ENCODE data around the gene TMED9. TPM values are rescaled to one million over a fixed set of nuclear protein-coding genes. Genes with fewer than 3 reads are reported as not detected.

TMED9 gene
- total and polyA plus RNA-seq, 3 donors from 2014 or later, result 122 to 140 (median 128) TPM

DNA sequence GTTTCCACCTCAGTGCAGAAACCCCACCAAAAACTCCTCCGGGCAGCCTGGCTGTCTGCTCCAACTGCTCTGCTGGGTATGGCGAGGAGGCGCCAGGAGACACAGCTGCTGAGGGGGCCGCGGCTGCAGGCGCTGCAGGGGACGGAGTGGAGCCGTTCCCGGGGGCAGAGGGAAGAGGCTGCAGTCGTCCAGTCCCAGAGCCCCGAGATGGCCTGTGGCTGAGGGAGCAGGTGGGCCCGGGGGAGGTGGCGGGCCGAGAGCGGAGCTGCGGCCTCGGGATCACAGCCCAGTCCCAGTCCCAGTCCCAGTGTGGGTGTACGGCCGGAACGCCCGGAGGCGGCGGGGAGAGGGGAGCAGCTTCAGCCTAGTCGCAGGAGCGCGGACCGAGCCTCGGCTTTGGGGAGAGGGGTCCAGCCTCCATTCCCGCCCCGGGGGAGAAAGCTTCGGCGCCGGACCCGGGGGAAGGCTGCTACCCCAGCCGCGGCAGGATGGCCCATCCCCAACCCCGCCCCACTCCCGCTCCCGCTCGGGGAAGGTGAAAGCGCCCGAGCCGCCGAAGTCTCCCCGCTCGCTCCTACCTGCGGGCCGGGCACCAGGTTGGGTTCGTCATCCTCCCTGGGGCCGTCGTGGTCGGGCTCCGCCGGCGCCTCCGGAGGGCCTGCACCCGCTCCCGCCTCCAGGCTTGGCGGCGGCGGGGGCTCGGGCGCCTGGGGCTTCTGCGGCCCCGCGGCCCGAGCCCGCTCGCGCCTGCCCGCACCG, 38.2 kb upstream of the TMED9 start:
- H3K4me3 ChIP-seq, result peak overlapping the region; percentile 82 to 92
- no peaks in the 10 kb centered on the region for H3K9me3 ChIP-seq
- no peaks in the 10 kb centered on the region for H3K36me3 ChIP-seq (ENCODE audit: low read depth, missing control alignments)
- WGBS, 2 donors, result 1 to 2% methylated on average over 10 to 36 of the region's 72 CpGs
- intact Hi-C loops (cut with DNase I; ENCODE audit: low total_unique reads), result no loop called here
- H3K27ac ChIP-seq, result peak overlapping the region; percentile 71 to 89
- no peaks in the 10 kb centered on the region for H3K27me3 ChIP-seq
- no peak for DNase-seq
- no peak for TF ChIP-seq POLR2A (IDR thresholded peaks at IDR 0.05)
- TF ChIP-seq, protein P1, sequence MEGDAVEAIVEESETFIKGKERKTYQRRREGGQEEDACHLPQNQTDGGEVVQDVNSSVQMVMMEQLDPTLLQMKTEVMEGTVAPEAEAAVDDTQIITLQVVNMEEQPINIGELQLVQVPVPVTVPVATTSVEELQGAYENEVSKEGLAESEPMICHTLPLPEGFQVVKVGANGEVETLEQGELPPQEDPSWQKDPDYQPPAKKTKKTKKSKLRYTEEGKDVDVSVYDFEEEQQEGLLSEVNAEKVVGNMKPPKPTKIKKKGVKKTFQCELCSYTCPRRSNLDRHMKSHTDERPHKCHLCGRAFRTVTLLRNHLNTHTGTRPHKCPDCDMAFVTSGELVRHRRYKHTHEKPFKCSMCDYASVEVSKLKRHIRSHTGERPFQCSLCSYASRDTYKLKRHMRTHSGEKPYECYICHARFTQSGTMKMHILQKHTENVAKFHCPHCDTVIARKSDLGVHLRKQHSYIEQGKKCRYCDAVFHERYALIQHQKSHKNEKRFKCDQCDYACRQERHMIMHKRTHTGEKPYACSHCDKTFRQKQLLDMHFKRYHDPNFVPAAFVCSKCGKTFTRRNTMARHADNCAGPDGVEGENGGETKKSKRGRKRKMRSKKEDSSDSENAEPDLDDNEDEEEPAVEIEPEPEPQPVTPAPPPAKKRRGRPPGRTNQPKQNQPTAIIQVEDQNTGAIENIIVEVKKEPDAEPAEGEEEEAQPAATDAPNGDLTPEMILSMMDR (IDR thresholded peaks at IDR 0.05), result no peak
- H3K4me1 ChIP-seq, result peaks cover 16% of the 10 kb centered on the region

DNA sequence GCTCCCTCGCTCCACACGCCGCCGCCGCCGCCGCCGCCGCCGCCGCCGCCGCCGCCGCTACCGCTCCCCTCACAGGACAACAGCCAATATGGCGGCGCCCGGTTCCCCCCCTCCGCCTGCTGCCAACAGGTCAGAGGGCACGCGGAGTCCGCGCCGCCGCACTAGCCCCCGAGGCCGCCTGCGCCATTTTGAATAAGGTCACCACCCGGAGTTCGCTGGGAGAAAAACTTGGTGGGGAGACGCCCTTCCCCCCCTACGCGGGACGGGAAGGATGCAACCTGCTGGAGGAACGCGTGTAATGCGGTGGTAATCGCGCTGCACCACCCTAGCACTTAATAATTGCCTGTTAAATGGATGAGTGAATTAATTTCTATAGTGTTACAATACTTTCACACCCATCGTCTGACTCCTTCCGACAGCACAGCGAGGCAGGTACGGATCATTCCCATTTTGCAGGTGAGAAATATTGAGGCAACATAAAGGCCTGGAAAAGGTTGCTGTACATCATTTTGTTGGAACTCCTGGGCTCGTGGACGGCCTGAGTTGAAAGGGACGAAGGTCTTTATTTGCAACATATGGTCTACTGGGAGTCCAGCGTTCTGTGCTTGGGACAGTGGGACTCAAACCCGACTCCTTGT, 37.4 kb upstream of the TMED9 start, which contains the start of gene FAM193B:
Gene FAM193B (minus strand): TSS at position 90 of the 638 bp plus-strand sequence. CDS start 105 bp downstream, outside the sequence.
- H3K9me3 ChIP-seq, result no peaks in the 10 kb centered on the region
- peaks cover 16% of the 10 kb centered on the region for H3K4me1 ChIP-seq
- peak within 1 kb of the TSS; percentile 82 to 92 for H3K4me3 ChIP-seq
- WGBS, 2 donors, result 6 to 22% methylated on average over 18 to 49 of the region's 49 CpGs
- peak within 1 kb of the TSS; percentile 71 to 89 for H3K27ac ChIP-seq
- intact Hi-C loops (cut with DNase I; ENCODE audit: low total_unique reads), result no loop called here
- DNase-seq, result peak; percentile 95
- H3K27me3 ChIP-seq, result no peaks in the 10 kb centered on the region
- TF ChIP-seq, protein P1 (IDR thresholded peaks at IDR 0.05), result no peak
- TF ChIP-seq POLR2A (IDR thresholded peaks at IDR 0.05), result no peak
- H3K36me3 ChIP-seq (ENCODE audit: low read depth, missing control alignments), result no peaks in the 10 kb centered on the region

DNA sequence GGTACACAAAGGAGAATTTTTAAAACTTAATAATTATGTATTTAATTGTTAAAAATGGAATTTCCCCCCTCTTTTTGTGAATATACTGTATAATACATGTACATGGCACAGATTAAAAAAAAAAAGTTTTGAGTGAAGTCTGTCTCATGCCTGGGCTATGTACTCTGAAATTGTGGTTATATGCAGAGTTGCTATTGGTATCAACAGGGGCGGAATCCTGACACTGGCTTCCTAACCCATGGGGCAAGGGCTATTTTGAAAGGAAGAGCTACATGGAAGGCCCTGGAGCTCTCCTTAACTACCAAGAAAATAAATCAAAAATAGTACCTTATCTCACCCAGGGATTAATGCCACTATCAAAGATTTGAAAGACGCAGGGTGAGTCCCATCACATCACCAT, 36.8 kb upstream of the TMED9 start:
- H3K27ac ChIP-seq, result no peak overlapping the region
- H3K4me3 ChIP-seq, result peak overlapping the region in 1 of 2 donors; percentile 59
- no peaks in the 10 kb centered on the region for H3K9me3 ChIP-seq
- 70 to 76% methylated on average over 2 of the region's 2 CpGs for WGBS, 2 donors
- DNase-seq, result no peak
- intact Hi-C loops (cut with DNase I; ENCODE audit: low total_unique reads), result no loop called here
- TF ChIP-seq, protein P1 (IDR thresholded peaks at IDR 0.05), result no peak
- TF ChIP-seq POLR2A (IDR thresholded peaks at IDR 0.05), result no peak
- H3K27me3 ChIP-seq, result no peaks in the 10 kb centered on the region
- H3K36me3 ChIP-seq (ENCODE audit: low read depth, missing control alignments), result no peaks in the 10 kb centered on the region
- H3K4me1 ChIP-seq, result peaks cover 16% of the 10 kb centered on the region

DNA sequence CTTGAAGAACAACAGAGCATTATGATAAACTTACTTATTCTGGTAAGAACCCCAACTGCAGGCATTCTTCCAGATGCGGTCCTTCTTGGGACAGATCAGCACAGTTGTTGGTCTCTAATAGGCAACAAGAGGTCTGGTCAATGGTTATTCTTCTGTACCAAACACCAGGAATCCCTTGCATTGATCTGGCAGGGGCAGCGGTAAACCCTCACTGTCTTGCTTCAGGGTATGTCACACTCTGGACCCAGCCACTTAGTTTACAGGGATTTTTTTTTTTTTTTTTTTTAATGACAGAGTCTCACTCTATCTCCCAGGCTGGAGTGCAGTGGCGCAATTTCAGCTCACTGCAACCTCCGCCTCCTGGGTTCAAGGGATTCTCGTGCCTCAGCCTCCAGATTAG, 36.3 kb upstream of the TMED9 start:
- Histone ChIP-seq H3K4me1 (peaks cover 16% of the 10 kb centered on the region), H3K9me3 (no peaks in the 10 kb centered on the region), H3K27ac (no peak overlapping the region), H3K4me3 (no peak overlapping the region), H3K36me3 (ENCODE audit: low read depth, missing control alignments) (no peaks in the 10 kb centered on the region), H3K27me3 (no peaks in the 10 kb centered on the region)
- intact Hi-C loops (cut with DNase I; ENCODE audit: low total_unique reads), result no loop called here
- DNase-seq, result peak; percentile 54
- TF ChIP-seq, protein P1 (IDR thresholded peaks at IDR 0.05), result no peak
- no peak for TF ChIP-seq POLR2A (IDR thresholded peaks at IDR 0.05)
- WGBS, 2 donors, result 91 to 93% methylated on average over 5 of the region's 5 CpGs

Measured in testis (tissue), 3 donors.